MM.1S (cell line): ENCODE data around the gene KHK.

Experiments used
- DNase-seq: peaks from one replicate; pipeline ENCODE4 v3.0.0-alpha.2; 2015
- H2AFZ ChIP-seq: fragments of 300-600 bp; sonication (generic); 2 replicates; pipeline ENCODE4 v1.6.0; 2016; ENCODE audit warnings: antibody characterized with exemption, low read length
- H3F3A ChIP-seq: fragments of 300-600 bp; sonication (generic); 2 replicates; pipeline ENCODE4 v1.6.1; 2016; ENCODE audit warnings: mild to moderate bottlenecking, antibody characterized with exemption, low read length, moderate library complexity, mixed read lengths; ENCODE audit not compliant: insufficient read depth
- H3K27ac ChIP-seq: fragments of 300-600 bp; sonication (generic); 2 replicates; pipeline ENCODE4 v1.5.1; 2016; ENCODE audit warnings: mild to moderate bottlenecking, low read length
- H3K27me3 ChIP-seq: fragments of 300-600 bp; sonication (generic); replicated peaks from 2 replicates; pipeline ENCODE4 v1.6.0; 2016; ENCODE audit warnings: low read length; ENCODE audit not compliant: insufficient read depth
- H3K36me3 ChIP-seq: fragments of 300-600 bp; sonication (generic); replicated peaks from 2 replicates; pipeline ENCODE4 v1.6.1; 2016; ENCODE audit warnings: mild to moderate bottlenecking, low read length, mixed read lengths; ENCODE audit not compliant: insufficient read depth
- H3K4me1 ChIP-seq: fragments of 300-600 bp; sonication (generic); 2 replicates; pipeline ENCODE4 v1.6.1; 2016; ENCODE audit warnings: low read length, mixed read lengths
- H3K4me2 ChIP-seq: fragments of 300-600 bp; sonication (generic); 2 replicates; pipeline ENCODE4 v1.6.0; 2016; ENCODE audit warnings: low read depth, low read length
- H3K4me3 ChIP-seq: fragments of 300-600 bp; sonication (generic); 2 replicates; pipeline ENCODE4 v1.5.1; 2016; ENCODE audit warnings: low read length, mixed read lengths
- H3K79me2 ChIP-seq: fragments of 300-600 bp; sonication (generic); 2 replicates; pipeline ENCODE4 v1.6.1; 2016; ENCODE audit warnings: mixed run types, low read length, mixed read lengths
- H3K9ac ChIP-seq: fragments of 300-600 bp; sonication (generic); 2 replicates; pipeline ENCODE4 v1.6.1; 2016; ENCODE audit warnings: low read length, mixed read lengths
- H3K9me2 ChIP-seq: fragments of 300-600 bp; sonication (generic); replicated peaks from 2 replicates; pipeline ENCODE4 v1.6.1; 2016; ENCODE audit warnings: mild to moderate bottlenecking, low read length, mixed read lengths; ENCODE audit not compliant: insufficient read depth
- H3K9me3 ChIP-seq: fragments of 300-600 bp; sonication (generic); replicated peaks from 2 replicates; pipeline ENCODE4 v1.6.1; 2016; ENCODE audit warnings: mild to moderate bottlenecking, low read length, mixed read lengths; ENCODE audit not compliant: insufficient read depth
- H4K20me1 ChIP-seq: fragments of 300-600 bp; sonication (generic); 2 replicates; pipeline ENCODE4 v1.6.1; 2016; ENCODE audit warnings: mild to moderate bottlenecking, low read length, moderate library complexity, mixed read lengths; ENCODE audit not compliant: insufficient read depth
- EZH2 ChIP-seq: fragments of 300-600 bp; sonication (generic); optimal IDR thresholded peaks from 2 replicates; pipeline ENCODE3; 2017; ENCODE audit warnings: low read depth, mild to moderate bottlenecking, antibody characterized with exemption, low read length, mixed read lengths
- EZH2phosphoT487 ChIP-seq: fragments of 300-600 bp; sonication (generic); IDR thresholded peaks from 2 replicates; pipeline ENCODE4 v1.6.1; 2018; ENCODE audit warnings: antibody characterized with exemption, low read length
- TF ChIP-seq, protein P1 (sequence below): fragments of 300-600 bp; sonication (generic); IDR thresholded peaks from 2 replicates; pipeline ENCODE4 v1.5.1; 2016; ENCODE audit warnings: antibody characterized with exemption, low read length, mixed read lengths

The KHK gene

DNA sequence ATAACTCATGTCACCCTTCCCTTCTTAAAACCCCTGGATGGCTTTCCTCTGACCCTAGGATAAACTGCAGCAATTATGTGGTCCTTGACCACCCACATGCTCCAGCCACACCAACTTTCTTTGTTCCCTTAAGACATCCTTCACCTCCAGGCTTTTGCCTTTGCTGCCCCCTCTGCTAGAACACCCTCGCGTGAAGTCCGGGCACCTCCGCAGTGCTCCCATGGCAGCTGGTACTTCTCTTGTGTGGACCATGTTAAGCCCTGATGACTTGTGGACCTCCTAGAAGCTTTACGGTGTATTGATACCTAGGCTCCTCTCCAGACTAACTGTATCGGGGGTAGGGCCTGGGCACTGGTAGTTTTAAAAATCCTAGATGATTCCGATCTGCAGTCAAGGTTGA, 36.2 kb downstream of the KHK start:
- H3K79me2 ChIP-seq, result no peaks in the 10 kb centered on the region
- no peak for DNase-seq
- no peaks in the 10 kb centered on the region for H4K20me1 ChIP-seq
- H3F3A ChIP-seq, result no peaks in the 10 kb centered on the region
- no peaks in the 10 kb centered on the region for H3K9me2 ChIP-seq
- TF ChIP-seq EZH2phosphoT487, result no peak
- TF ChIP-seq, protein P1, sequence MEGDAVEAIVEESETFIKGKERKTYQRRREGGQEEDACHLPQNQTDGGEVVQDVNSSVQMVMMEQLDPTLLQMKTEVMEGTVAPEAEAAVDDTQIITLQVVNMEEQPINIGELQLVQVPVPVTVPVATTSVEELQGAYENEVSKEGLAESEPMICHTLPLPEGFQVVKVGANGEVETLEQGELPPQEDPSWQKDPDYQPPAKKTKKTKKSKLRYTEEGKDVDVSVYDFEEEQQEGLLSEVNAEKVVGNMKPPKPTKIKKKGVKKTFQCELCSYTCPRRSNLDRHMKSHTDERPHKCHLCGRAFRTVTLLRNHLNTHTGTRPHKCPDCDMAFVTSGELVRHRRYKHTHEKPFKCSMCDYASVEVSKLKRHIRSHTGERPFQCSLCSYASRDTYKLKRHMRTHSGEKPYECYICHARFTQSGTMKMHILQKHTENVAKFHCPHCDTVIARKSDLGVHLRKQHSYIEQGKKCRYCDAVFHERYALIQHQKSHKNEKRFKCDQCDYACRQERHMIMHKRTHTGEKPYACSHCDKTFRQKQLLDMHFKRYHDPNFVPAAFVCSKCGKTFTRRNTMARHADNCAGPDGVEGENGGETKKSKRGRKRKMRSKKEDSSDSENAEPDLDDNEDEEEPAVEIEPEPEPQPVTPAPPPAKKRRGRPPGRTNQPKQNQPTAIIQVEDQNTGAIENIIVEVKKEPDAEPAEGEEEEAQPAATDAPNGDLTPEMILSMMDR, result no peak
- no peak for TF ChIP-seq EZH2
- H3K4me2 ChIP-seq, result no peak overlapping the region
- H3K9ac ChIP-seq, result no peak overlapping the region
- H3K9me3 ChIP-seq, result no peaks in the 10 kb centered on the region
- no peaks in the 10 kb centered on the region for H3K4me1 ChIP-seq
- no peak overlapping the region for H3K4me3 ChIP-seq
- H3K36me3 ChIP-seq, result no peaks in the 10 kb centered on the region
- H3K27me3 ChIP-seq, result peaks cover 4% of the 10 kb centered on the region; the same call in 1 of the 2 replicates
- H3K27ac ChIP-seq, result no peak overlapping the region
- no peak overlapping the region for H2AFZ ChIP-seq

DNA sequence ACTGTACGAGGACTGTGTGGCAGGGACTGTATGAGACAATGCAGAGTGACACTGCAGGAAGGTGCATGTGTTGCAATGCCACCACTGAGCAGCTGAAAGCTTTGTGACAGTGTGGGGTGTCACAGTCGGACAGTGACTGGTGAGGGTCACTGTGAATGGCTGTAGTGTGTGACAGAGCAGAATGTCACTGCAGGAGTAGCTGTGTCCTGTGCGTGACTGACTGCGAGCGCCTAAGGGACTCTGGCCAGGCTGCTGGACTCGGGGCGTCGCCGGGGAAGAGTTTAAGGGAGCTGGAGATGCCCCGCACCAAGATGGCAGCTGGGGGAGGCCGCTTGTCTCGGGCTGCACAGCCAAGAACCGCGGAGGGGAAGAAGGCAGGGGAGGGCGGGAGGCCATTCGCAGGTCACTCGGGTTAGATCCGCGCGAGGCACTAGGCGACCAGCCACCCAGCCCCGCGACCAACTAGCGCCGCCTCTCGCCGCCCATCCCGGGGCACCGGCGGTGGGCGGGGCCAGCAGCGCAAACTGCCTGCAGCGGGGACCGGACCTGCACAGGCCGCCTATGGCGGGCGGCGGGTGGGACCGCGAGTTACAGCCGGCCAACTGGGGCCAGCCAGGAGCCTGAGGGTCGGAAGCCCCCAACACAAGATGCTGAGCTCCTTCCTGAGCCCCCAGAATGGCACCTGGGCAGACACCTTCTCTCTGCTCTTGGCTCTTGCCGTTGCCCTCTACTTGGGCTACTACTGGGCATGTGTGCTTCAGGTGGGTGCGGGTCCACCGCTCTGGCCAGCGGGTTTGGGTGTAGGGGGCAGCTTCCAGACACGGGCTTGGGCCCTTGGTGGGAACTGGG, 37.0 kb downstream of the KHK start, which contains the start of gene ABHD1:
ABHD1 (plus strand) TSS at position 514 of the 849 bp plus-strand sequence; CDS start at position 648, 134 bp downstream.
- Histone ChIP-seq H3K27me3 (peaks cover 4% of the 10 kb centered on the region; the same call in 1 of the 2 replicates), H3K4me2 (peak within 1 kb of the TSS; percentile 82), H3F3A (no peaks in the 10 kb centered on the region), H3K4me3 (peak within 1 kb of the TSS; percentile 67), H3K9me2 (no peaks in the 10 kb centered on the region), H3K27ac (no peak within 1 kb of the TSS), H3K9ac (peak within 1 kb of the TSS; percentile 34; the same call in 1 of the 2 replicates), H3K36me3 (no peaks in the 10 kb centered on the region), H4K20me1 (no peaks in the 10 kb centered on the region), H3K4me1 (no peaks in the 10 kb centered on the region), H3K79me2 (no peaks in the 10 kb centered on the region), H3K9me3 (no peaks in the 10 kb centered on the region), H2AFZ (peak within 1 kb of the TSS; percentile 97)
- peak; percentile 60 for DNase-seq
- TF ChIP-seq EZH2phosphoT487 (no peak), EZH2 (no peak)
- TF ChIP-seq, protein P1, result no peak

DNA sequence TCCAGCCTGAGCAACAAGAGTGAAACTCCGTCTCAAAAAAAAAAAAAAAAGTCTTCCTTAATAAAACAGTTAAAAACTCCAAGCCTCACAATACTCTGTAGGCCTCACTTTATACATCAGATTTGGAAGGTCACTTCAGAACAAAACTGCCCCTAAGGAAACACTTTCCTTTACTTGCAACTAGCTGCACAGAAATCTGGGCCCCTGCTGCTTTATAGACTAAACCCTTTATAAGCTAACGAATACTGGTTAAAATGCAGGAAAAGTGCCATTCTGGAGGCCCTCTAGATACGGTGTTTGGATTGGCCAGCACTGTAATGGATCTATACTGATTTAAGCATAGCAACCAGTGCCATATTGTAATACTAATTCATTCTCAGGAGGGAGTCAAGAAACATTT, 38.5 kb downstream of the KHK start:
- no peaks in the 10 kb centered on the region for H3K9me2 ChIP-seq
- H3K79me2 ChIP-seq, result no peaks in the 10 kb centered on the region
- no peak overlapping the region for H2AFZ ChIP-seq
- H3K9me3 ChIP-seq, result no peaks in the 10 kb centered on the region
- H4K20me1 ChIP-seq, result no peaks in the 10 kb centered on the region
- no peak for DNase-seq
- no peaks in the 10 kb centered on the region for H3K36me3 ChIP-seq
- H3K4me3 ChIP-seq, result no peak overlapping the region
- no peaks in the 10 kb centered on the region for H3F3A ChIP-seq
- no peak overlapping the region for H3K9ac ChIP-seq
- H3K4me2 ChIP-seq, result no peak overlapping the region
- TF ChIP-seq, protein P1, result no peak
- no peak for TF ChIP-seq EZH2phosphoT487
- no peaks in the 10 kb centered on the region for H3K4me1 ChIP-seq
- no peak overlapping the region for H3K27ac ChIP-seq
- H3K27me3 ChIP-seq, result peaks cover 4% of the 10 kb centered on the region; the same call in 1 of the 2 replicates
